ENCODE results near the gene VSX2. TPM values are rescaled to one million over a fixed set of nuclear protein-coding genes. Genes with fewer than 3 reads are reported as not detected.
A peak's percentile ranks its signal among the peaks of the same experiment; 100 is the strongest.

The VSX2 gene
- total RNA-seq, 1 donor from 2014 or later, result not detected

DNA sequence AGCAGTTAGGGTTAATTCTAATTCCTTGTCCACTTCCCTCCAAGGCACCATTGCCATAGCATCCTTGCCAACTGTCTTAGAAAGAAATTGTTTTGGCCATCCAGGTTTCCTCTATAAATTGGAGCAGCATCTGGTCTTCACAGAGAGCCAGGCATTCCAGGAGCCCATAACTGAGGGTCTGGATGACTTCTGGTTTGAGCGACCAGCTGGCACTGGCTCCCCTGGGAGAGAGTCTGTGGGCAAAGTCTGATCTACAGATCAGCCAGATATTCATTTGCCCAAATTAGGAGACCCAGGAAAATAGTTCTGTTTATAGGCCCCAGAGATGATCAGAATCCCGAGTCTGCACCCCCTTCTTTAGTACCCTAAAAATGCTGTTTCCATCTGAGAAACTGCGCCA lies 16.0 kb downstream of the VSX2 start:
- Mint-ChIP-seq H3K4me1 (ENCODE audit: low read depth) (peaks cover 2% of the 10 kb centered on the region), H3K9me3 (ENCODE audit: low read depth) (no peaks in the 10 kb centered on the region), H3K27ac (no peak overlapping the region), H3K27me3 (peaks cover 55% of the 10 kb centered on the region), H3K36me3 (ENCODE audit: insufficient read depth) (no peaks in the 10 kb centered on the region), H3K4me3 (ENCODE audit: low read depth) (no peak overlapping the region)
- TF ChIP-seq, protein P1, sequence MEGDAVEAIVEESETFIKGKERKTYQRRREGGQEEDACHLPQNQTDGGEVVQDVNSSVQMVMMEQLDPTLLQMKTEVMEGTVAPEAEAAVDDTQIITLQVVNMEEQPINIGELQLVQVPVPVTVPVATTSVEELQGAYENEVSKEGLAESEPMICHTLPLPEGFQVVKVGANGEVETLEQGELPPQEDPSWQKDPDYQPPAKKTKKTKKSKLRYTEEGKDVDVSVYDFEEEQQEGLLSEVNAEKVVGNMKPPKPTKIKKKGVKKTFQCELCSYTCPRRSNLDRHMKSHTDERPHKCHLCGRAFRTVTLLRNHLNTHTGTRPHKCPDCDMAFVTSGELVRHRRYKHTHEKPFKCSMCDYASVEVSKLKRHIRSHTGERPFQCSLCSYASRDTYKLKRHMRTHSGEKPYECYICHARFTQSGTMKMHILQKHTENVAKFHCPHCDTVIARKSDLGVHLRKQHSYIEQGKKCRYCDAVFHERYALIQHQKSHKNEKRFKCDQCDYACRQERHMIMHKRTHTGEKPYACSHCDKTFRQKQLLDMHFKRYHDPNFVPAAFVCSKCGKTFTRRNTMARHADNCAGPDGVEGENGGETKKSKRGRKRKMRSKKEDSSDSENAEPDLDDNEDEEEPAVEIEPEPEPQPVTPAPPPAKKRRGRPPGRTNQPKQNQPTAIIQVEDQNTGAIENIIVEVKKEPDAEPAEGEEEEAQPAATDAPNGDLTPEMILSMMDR (IDR thresholded peaks at IDR 0.05; ENCODE audit: unreplicated experiment), result no peak
- DNase-seq (ENCODE audit: low spot score, unreplicated experiment), result no peak

GRCh38 chr14:74257078-74257940 lies 18.1 kb downstream of the VSX2 start:
- peak; percentile 41 for DNase-seq (ENCODE audit: low spot score, unreplicated experiment)
- peaks cover 57% of the 10 kb centered on the region for H3K27me3 Mint-ChIP-seq
- H3K36me3 Mint-ChIP-seq (ENCODE audit: insufficient read depth), result no peaks in the 10 kb centered on the region
- no peak overlapping the region for H3K27ac Mint-ChIP-seq
- no peaks in the 10 kb centered on the region for H3K4me1 Mint-ChIP-seq (ENCODE audit: low read depth)
- TF ChIP-seq, protein P1 (IDR thresholded peaks at IDR 0.05; ENCODE audit: unreplicated experiment), result peak; percentile 90
- H3K4me3 Mint-ChIP-seq (ENCODE audit: low read depth), result peak overlapping the region; percentile 75
- H3K9me3 Mint-ChIP-seq (ENCODE audit: low read depth), result no peaks in the 10 kb centered on the region

DNA sequence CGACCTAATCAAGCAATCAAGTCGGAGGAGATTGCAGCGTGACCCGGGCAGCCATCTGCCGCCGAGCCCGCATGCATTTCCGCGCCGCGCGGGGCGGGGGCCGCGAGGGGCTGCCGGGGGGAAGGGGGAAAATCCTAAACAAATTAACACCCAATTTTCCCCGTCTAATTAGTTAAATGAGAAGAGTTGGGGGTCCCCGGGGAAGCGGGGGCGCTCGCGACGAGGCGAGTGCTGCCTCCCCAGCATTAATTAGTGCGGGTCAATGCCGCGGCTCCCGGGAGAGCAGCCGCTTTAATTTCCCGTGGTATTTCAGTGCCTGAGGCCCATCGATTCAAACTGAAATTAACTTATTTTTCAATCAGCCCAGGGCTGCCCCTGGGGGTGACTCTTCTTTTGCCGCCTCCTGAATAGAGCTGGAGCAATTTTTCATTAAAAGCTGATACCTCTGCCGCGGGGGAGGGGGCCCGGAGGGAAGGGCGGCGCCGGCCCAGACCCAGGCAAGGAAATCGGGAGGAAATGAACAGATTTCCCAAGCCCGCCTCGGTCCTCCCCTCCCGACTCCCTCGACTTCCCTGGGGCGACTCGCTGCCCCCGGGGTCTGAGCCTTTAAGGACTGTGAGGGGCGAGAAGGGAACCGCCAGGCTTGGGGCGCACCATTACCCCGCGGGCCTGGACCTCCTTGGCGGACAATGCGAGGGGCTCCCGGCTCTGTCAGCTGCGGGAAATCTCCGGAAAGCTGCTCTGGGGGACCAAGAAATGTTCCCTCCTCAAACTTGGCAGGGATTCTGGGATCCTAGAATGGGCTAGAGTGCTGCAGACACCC lies 18.9 kb downstream of the VSX2 start:
- Mint-ChIP-seq H3K27ac (no peak overlapping the region), H3K9me3 (ENCODE audit: low read depth) (no peaks in the 10 kb centered on the region), H3K27me3 (peaks cover 52% of the 10 kb centered on the region), H3K4me1 (ENCODE audit: low read depth) (no peaks in the 10 kb centered on the region), H3K4me3 (ENCODE audit: low read depth) (peak overlapping the region; percentile 75), H3K36me3 (ENCODE audit: insufficient read depth) (no peaks in the 10 kb centered on the region)
- no peak for DNase-seq (ENCODE audit: low spot score, unreplicated experiment)
- TF ChIP-seq, protein P1 (IDR thresholded peaks at IDR 0.05; ENCODE audit: unreplicated experiment), result no peak

GRCh38 chr14:74258764-74259035 lies 19.5 kb downstream of the VSX2 start:
- Mint-ChIP-seq H3K4me1 (ENCODE audit: low read depth) (no peaks in the 10 kb centered on the region), H3K27ac (no peak overlapping the region), H3K36me3 (ENCODE audit: insufficient read depth) (no peaks in the 10 kb centered on the region), H3K4me3 (ENCODE audit: low read depth) (peak overlapping the region; percentile 44), H3K9me3 (ENCODE audit: low read depth) (no peaks in the 10 kb centered on the region), H3K27me3 (peaks cover 52% of the 10 kb centered on the region)
- no peak for DNase-seq (ENCODE audit: low spot score, unreplicated experiment)
- TF ChIP-seq, protein P1 (IDR thresholded peaks at IDR 0.05; ENCODE audit: unreplicated experiment), result no peak

GRCh38 chr14:74259513-74259912 lies 20.3 kb downstream of the VSX2 start:
- no peak overlapping the region for H3K4me3 Mint-ChIP-seq (ENCODE audit: low read depth)

More at GRCh38 chr14:74259513-74259912, 20.3 kb downstream of the VSX2 start:
- Mint-ChIP-seq H3K9me3 (ENCODE audit: low read depth) (no peaks in the 10 kb centered on the region), H3K4me1 (ENCODE audit: low read depth) (no peaks in the 10 kb centered on the region), H3K27me3 (peaks cover 50% of the 10 kb centered on the region), H3K27ac (no peak overlapping the region), H3K36me3 (ENCODE audit: insufficient read depth) (no peaks in the 10 kb centered on the region)
- TF ChIP-seq, protein P1 (IDR thresholded peaks at IDR 0.05; ENCODE audit: unreplicated experiment), result no peak
- DNase-seq (ENCODE audit: low spot score, unreplicated experiment), result no peak

Data from progenitor cell of endocrine pancreas (in vitro differentiated cells).